HK-2 (cell line): ENCODE data around the gene NSUN7.
"Not testable (repeated sequence)": the region's sequence is repeated elsewhere in the genome, so short reads cannot be mapped to it uniquely, and the experiment has no call there.

ENCODE experiments used
- DNase-seq: peaks from one replicate; pipeline ENCODE4 v3.0.0-alpha.2; 2018; ENCODE audit not compliant: unreplicated experiment

NSUN7 gene, protein sequence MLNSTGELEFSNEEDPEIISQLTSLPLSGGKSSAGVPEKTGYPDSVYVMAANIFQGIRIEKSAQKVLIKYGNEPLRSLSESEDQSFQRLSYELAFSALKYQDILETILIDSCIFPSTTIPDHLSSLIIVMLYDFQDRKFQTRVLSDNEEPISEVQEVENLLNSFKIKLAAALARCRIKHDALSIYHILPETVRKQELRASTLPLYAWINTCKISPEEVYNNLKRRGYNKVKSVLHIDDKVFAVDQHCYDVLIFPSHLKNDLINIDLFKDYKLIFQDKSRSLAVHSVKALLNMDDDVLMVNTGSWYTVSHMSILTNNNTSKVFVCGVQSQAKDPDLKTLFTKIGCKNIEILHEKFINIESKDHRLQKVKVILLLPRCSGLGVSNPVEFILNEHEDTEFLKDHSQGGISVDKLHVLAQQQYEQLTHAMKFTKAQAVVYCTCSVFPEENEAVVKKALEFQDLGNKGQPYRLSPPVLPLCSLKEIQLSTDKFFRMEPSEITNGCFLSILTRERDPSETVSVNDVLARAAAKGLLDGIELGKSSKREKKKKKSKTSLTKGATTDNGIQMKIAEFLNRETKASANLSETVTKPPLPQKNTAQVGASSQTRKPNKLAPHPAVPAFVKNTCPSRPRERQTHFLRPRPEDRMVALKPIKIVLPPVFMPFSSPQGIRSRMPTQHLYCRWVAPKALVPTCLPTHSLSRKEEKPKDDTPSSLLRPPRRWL

GRCh38 chr4:40749717-40750460 lies at the start of gene NSUN7:
TSS of gene NSUN7 (plus strand) at chr4:40749955. CDS start at chr4:40750694, 739 bp downstream.
- DNase-seq, result peak; percentile 80

DNA sequence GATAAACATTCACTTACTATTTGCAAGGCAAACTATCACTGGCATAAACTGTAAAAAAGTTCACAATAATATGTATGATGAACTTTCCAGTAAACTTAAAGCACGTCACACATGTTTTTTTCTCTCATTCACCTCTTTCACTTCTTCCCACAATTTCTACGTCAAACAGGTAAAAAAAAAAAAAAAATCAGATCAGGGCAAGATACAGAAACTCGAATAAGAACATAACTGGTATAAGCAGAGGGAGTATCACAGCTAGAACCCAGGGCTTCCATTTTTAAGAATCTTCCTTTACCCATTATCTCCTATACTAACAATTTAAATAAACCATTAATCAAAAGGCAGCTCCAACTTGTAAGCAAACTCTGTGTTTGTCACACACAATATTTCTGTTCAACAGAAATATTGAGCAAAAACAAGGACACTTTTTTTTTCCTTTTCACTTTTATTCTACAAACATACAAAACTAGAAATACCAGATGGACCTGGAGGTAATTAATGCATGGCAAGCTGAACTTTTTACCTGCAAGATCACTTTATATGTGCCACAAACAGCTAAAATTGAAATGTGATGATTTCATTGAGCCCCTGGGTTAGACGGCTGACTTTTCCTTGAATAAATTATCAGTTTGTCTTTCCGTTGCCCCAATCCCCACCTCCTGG lies 47.5 kb upstream of the NSUN7 start:
- no peak for DNase-seq

DNA sequence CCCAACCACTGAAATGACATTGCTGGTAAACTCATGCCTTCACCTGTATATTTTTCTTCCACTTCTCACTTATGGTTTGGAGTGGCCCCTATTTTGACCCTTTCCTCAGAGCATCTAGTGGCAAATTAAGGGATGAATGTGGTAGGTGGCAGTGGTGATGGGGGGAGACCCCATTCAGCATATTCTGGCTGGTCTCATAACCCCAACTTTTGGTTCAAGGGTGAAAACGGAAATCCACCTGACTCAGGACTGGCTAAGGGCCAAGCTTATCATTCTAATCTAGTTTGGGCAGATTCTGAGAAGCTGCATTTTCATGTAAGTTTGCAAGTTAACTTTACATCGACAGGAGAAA lies 47.0 kb upstream of the NSUN7 start:
- DNase-seq, result no peak

GRCh38 chr4:40704073-40704472 lies 45.7 kb upstream of the NSUN7 start:
- DNase-seq, result no peak

- DNase-seq, result no peak
Measured at GRCh38 chr4:40710484-40711254, 39.1 kb upstream of the NSUN7 start.

- DNase-seq, result not testable (repeated sequence)
Measured at GRCh38 chr4:40713001-40713400, 36.8 kb upstream of the NSUN7 start.

GRCh38 chr4:40713798-40714197 lies 36.0 kb upstream of the NSUN7 start:
- DNase-seq, result no peak

DNA sequence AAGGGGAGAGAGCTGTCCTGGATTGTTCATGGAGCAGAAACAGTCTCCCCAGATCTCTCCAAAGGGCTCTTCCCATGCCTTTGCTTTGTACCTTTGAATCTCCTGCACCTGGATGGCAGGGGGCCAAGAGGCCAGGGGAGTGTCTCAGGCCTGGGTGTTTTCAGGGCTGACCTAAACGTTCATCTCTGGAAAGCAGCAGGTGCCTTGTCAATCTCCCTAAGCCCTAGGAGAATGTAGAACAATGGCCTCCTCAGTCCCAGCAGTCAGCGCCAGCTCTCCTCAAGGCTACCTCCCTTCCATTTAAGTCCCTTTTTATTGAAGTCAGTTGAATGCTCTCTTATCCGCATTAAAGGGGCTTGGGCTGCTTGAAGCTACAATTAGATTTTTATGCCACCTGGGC lies 31.2 kb upstream of the NSUN7 start:
- DNase-seq, result no peak

DNA sequence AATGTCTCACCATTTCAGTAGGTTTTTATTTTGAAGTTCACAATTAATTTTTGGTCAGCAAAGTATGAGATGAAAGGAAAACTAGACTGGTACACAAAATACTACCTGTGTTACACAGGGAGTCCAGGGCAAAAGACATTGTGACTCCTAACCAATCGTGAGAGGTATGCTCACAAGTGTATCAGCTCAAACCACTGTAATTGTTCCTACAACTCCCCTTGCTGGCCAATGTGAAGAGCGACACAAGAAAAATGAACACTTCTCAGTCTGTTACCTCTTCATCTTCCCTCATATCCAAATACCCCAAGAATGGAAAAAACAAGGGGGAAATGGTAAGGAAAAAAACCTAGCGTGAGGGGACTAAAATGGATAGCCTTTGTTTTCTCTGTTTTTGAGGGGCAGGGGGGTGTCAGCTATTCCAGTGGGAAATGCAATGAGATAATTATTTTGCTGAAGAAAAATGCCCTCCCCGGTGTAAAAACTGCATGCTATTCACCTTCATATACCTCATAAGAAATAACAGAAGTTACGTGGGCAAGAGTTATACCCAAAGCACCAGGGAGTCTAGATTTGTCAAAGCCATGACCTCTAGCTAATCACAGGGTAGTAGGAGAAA lies 30.6 kb upstream of the NSUN7 start:
- no peak for DNase-seq

DNA sequence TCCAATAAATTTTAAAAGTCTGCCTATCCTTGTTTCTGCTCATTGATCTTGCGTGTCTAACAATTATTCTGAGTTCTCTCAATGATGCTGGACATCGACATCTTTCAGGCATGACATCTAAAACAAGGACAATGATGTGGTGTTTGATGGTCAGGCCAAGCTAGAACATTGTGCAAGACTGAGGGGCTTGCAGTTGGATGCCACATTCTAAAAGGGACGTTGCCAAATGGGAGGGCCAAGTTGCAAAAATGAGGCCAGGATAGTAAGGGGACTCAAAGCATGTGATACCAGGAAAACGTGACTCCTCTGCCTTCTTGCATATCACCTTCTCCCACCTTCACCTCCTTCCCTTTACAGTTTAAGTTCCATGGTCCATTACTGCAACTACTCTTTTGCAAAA lies 29.4 kb upstream of the NSUN7 start:
- DNase-seq, result no peak

DNA sequence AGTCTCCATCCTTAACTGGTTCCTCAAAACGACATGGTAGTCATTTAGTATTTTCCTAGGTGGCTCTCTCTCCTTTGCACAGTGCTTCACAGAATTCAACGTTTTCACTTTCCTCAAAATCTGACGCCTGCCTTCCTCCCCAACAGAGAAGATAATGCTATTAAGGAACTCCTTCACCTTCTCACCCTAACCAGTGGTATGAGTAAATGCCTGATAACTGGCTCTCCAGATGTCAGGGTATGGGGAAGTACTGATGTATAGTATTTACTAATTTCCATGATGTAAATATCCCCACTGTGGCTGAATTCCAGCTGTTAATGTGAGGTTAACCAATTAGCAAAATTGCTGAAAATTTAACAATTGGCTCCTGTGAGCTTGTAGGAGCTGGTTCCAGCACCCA lies 28.8 kb upstream of the NSUN7 start:
- DNase-seq, result no peak

DNA sequence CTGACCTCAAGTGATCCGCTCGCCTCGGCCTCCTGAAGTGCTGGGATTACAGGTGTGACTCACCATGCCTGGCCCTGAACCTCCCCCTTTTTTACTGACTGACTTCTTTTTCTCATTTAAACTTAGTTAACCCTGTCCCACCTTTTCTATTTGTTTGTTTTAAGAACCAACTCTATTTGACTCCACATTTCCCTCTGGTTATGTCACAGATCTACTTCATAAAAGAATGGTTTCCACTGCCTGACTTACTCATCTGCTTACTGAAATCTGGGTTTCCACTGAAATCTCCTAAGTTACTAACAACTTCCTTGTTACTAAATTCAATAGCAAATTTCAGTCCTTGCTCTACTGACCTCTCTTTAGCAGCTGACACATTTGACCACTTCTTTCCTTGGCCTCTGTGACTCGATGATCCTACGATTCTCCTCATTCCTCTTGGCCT lies 28.0 kb upstream of the NSUN7 start:
- no peak for DNase-seq

GRCh38 chr4:40722576-40723161 lies 27.1 kb upstream of the NSUN7 start:
- DNase-seq, result no peak

DNA sequence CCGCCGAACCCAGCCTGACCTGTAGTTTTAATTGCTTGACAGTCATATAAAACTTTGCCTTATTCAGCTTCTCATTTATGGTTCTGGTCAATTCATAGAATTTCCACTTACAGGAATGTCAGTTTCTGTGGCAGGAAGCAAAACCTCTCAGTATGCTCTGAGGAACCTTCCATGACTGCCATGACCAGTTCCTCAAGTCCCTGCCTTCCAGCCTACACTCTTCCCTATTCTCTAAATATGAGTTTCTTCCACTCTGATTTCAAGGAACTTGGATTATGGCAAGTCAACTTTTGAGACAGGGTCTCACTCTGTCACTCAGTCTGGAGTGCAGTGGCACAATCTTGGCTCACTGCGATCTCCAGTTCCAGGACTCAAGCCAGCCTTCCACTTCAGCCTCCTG lies 26.0 kb upstream of the NSUN7 start:
- no peak for DNase-seq

DNA sequence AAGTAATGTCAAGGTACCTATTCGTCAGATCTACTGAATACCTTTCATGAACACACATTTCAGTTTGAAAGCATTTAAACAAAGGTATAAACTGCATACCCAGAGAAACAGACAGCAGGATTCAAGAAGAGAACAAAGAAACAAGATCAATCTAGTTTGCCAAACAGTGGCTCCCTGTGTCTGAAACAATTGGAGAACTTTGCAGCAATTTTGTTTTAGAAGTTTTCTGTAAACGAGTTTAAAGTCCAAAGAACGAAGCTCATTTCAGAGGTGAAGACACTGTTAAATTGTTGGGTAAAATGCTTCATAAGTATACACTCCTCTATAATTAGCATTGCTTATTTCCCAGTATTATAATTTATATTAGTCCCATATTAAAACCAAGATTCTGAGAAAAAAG lies 21.4 kb upstream of the NSUN7 start:
- no peak for DNase-seq

DNA sequence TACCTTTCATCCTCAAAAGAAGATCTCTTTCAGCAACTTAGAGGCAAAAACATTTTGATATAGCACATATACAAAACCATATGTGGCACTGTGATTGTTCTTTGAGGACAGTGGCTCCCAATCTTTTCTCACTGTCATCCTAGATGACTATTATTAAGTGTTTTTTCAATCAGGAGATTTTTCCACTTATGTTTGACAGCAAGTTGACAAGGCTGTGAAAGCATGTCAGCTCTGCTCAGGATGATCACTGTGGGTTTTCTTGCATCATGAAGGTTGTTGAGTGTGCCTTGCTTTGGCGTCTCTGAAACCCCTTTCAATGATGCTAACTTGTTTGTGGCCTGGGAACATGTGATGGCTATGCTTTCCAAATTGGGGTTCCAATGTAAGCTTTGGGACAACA lies 20.2 kb upstream of the NSUN7 start:
- no peak for DNase-seq

- no peak for DNase-seq
Measured at GRCh38 chr4:40730091-40730679, 19.6 kb upstream of the NSUN7 start.

DNA sequence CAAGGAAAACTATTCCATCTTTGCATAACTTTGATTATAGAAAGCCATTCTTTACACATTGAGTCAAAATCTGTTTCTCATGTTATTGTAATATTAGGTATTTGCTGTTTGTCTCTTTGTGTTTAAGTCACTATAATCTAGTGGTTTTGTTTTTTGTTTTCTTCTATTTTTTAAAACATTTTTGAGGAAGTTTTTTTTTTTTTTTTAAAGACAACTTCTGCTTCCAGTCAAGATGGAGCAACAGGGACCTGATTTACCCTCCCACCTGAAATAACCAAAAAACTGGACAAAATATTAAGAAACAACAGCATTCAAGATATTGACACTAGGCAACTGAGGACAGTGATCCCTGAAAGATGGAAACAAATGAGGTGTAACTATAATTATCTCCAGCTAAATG lies 18.4 kb upstream of the NSUN7 start:
- DNase-seq, result no peak

GRCh38 chr4:40731792-40732245 lies 17.9 kb upstream of the NSUN7 start:
- peak; percentile 49 for DNase-seq

- no peak for DNase-seq
Measured at GRCh38 chr4:40733752-40734151, 16.0 kb upstream of the NSUN7 start.
